Stimulated activated CD4-positive, alpha-beta T cell treated with anti-CD3 and anti-CD28 coated beads, Interleukin-4, amount 100 ng/mL, for 1 hour (primary cell): Measurements from ENCODE around the gene IFIT5.
"Not testable (repeated sequence)": the region's sequence is repeated elsewhere in the genome, so short reads cannot be mapped to it uniquely, and the experiment has no call there.

ENCODE experiments used
- DNase-seq: peaks from one replicate; pipeline ENCODE4 v3.0.0-alpha.2; 2020

IFIT5 gene

DNA sequence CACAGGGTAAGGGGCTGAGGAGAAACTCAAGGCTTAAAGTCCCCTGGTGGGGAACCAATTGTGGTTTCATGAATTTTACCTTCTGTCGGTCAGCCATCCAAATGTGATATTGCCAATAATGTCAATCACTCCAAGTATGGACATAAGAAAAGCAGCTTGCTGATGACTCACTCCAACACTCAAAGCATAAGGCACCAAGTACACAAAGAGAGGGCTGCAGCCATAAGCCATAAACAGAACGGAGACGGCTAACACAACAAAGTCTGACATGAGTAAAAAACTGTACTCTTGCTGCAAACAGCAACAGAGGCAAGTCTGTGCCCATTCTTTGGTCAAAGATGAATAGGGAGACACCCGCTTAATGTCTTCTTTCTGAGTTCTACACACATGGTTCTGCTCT lies 24.2 kb downstream of the IFIT5 start:
- no peak for DNase-seq

DNA sequence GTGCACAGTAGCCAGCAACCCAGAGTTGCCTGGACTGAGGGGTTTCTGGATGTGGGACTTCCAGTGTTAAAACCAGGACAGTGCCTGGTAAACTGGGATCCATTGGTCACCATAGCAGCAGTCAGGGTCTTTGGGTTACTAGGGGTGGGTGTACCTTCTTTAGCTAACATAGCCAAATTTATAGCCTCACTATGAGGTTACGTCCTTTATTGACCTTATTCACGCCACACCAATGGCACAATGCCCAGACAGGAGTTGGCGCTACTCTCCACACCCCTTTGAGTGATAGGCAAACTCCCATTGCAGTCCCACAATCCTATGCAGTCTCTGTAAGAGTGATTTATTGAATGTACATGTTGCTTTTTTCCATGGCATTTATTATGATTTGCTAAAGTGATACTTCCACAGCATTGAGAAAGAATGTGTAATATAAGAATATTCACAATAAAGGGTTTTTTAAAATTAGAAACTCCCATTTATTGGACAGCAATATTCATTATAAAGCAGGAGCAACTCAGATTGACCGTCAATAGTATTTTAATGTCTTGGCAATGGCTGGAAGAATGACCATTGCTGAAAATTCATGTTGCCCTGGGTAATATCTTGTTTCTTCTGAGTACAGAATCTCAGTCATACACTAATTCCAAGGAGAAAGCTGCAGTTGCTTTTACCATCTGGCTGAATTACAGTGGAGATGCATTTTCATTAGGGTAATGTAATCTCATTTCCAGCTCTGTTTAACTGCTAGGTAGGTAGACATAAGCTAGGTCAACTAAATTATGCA lies 26.1 kb downstream of the IFIT5 start:
- DNase-seq: no peak

DNA sequence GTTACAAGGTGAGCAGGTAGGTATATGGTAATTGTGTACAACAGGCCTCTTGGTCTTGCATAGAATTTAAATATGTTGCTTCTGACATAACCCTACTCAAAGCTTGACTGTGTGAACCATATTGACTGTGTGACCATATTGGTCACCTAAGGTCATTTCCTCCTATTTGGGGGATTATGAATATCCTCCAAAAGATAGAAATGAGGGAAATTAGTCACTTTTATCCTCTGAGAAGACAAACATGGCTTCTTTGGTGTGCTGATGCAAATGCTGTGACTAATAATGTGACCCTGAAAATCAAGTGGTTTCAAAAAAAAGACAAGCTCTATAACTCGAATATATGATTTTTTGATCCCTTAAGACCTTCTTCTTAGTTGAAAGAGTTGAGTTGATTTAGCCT lies 27.9 kb downstream of the IFIT5 start:
- no peak for DNase-seq

DNA sequence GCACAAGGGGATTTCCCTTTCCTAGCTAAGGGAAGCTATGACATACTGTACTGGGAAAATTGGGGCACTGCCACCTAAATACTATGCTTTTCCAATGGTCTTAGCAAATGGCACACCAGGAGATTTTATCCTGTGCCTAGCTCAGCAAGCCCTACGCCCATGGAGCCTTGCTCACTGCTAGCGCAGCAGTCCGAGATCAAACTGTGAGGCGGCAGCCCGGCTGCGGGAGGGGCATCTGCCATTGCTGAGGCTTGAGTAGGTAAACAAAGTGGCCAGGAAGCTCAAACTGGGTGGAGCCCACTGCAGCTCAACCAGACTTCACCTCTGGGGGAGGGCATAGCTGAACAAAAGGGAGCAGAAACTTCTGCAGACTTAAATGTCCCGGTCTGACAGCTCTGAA lies 30.5 kb downstream of the IFIT5 start:
- not testable (repeated sequence) for DNase-seq

DNA sequence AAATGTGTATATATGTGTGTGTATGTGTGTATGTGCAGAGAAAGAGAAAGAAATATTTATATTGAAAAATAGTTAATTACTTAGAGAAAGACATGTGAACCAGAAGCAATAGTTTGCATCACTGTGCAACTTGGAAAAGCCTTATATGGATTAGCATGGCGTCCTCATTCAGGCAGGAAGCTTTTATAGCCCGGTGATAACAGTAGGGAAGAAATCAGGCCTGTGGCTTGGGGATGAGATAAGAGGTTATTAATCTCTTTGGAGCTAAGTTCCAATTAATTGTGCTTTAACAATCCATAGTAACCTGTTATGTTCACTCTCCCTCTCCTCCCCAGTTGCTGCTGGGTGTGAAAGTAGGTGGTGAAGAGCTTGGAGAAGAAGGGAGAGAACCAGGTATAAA lies 36.5 kb downstream of the IFIT5 start:
- DNase-seq: no peak

DNA sequence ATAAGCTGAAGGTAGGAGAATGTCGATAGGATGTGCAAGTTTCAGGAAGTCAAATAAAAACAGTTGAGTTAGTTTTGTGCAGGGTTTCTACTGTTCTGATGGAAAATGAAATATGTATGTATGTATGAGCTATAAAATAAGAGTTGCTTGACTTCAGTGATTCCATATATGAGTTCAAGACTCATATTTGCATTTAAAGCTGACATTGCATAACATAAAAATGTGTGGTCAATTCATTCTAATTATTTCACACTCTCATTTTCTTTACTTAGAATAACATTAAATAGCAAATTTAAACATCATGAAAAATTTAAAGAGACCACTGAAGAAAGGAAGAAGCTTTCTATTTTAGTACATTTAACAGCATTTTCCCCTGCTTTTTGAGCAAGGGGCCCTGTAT lies 37.8 kb downstream of the IFIT5 start:
- no peak for DNase-seq

DNA sequence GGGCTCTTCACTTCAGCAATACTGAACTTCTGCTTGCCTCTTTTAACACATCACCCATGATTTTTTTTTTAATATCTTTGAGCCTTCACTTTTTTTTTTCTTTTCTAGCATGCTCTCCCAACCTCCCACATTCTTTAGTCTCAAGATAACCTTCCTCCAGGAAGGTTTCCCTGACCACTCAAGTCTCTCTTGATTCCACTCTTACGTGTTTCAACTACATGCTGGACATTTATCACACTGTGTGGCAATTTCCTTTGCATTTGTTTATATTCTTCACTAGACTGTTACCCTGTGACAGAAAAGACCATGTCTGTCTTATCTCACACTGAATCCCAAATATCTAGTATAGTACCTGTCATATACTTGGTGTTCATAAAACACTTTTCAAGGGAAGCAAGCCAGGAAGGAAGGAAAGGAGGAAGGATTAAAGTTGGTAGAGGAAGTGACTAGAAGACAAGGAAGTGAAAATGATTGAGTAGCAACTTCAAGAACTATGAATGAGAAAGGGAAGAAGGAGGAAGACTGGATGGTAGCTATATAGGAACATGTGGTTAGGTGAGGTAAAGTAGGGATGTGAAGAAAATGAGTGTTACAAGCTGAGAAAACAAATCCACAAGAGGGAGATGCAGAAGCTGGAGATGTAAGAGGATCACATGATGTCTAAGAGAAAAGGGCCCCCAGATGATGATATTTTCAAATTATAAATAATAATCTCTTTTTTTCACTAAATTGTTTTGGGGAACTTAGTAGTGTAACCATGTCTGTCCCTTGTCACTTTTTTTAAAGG lies 40.4 kb downstream of the IFIT5 start:
- DNase-seq: no peak

DNA sequence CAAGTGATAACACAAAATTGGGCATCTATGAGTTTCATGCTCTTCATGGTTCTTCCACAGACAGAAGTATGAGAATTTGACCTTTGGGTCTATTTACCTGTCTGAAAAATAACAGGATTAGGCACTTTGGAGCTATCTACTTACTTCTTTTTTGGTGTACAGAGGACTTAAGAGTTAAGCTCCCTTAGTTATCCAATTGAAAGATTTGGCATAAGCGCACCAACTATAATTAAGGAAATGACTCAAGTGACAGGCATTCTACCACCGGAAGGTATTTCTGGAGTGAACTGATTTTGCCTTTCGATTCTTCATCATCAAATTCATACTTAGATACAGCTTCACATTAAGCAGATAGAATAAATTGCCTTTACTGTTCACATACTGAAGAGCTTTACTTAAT lies 43.9 kb downstream of the IFIT5 start:
- no peak for DNase-seq

DNA sequence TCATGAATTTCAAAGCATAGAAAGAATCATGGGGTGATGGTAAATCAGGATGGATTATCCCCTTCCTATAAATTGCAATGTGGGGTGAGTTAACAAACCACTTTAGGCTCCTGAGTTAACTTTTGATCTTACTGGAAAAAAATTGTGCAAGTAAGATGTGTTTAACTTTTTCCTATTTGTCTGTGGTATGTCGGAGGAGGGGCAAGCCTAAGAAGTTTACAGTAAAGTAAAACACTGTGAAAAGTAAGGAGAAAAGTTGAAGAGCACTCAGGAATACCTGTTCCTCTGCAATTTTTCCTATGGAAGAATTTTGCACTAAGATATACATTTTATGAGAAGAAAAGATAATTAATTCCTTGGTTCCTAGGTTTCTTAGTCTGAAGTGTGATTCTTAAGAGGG lies 44.4 kb downstream of the IFIT5 start:
- DNase-seq: no peak

DNA sequence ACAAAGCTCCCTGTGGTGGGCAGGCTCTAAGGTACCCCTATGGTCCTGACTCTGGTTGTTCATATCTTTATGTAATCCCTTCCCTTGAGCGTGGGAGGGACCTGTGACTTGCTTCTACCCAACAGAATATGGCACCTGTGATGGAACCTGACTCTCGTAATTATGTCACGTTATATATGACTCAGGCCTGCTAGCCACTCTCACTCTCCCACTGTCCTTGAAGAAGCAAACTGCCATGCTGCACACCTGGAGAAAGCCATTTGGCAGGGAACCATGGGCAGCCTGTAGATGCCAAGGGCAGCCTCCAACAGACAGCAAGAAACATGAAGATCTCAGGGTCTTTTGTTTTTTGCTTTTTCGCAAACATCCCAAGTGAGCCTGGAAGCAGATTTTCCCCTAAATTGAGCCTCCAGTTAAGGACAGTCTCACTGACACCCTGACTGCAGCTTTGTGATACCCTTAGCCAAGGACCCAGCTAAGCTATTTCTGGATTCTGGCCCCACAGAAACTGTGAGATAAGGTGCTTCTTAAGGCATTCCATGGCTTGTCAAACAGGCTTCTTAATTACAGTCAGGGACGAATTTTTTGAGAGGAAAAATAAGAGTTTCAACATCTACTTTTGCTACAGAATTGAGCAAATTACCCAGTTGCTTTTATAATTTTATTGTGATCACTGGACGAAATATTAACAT lies 49.6 kb downstream of the IFIT5 start:
- no peak for DNase-seq

DNA sequence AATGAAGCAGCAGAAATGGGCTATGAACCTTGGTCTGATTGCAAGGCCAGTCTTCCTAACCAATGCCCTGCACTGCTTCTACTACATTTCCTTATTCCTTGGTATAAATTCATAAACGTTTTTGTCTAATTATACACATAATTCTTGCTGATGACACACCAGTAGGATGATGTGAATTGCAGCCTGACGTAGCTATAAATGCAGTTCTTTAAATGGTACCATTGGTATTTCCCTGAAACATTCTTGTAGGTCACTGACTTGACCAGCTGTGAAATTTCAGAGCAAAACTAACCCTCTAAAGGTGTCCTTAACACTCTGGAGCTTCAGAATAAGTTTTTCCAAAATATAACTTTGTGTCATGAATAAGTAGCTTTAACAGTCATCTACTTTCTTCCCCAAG lies 50.8 kb downstream of the IFIT5 start:
- no peak for DNase-seq

DNA sequence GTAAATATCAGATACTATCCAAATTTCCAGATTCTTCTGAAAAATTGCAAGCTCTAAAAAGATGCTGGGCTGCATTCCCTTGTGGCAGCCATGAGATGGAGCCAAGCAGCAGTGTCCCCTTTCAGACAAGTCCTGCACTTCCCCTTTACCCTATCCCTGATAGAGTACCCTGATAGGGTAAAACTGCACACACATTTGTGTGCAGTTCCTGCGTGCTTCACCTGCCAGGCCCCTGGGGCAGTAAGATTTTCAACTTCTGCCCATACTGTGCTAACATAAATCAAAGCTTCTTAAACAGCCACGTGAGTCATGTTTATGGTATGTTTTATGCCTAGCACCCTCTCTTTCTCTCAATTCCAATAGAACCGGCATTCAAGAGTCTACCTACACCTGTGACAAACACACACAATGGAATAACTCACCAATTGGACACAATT lies 52.2 kb downstream of the IFIT5 start:
- no peak for DNase-seq

DNA sequence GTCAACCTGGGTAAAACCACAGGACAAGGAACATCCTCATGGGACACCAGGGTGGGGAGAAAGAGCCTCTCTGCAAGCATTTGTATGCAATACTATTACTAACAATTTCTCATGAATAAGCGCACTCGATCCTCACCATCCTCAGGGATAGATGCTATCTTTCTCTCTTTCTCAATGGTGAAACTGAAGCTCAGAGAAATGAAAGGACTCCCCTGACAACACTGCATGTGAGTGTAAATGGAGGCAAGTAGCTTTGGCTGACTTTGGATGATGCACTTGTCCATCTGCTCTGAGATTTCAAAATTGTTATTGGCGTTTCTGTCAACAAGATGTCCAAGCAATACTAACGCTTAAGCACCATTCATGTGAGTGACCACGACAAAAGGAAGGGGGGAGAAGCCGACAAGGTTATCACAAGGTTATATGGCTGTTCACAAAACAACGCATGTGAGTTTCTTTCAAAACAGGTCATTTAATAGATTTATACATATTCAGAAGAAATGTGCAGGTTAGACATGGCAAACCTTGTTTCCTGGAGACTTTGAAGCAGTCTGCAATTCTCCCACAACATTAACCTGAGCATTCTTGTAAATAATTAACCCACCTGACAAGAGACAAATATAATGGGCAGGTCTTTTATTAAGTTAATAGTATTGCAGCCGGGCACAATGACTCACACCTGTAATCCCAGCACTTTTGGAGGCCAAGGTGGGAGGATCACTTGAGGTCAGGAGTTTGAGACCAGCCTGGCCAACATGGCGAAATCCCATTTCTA lies 54.0 kb downstream of the IFIT5 start:
- no peak for DNase-seq

DNA sequence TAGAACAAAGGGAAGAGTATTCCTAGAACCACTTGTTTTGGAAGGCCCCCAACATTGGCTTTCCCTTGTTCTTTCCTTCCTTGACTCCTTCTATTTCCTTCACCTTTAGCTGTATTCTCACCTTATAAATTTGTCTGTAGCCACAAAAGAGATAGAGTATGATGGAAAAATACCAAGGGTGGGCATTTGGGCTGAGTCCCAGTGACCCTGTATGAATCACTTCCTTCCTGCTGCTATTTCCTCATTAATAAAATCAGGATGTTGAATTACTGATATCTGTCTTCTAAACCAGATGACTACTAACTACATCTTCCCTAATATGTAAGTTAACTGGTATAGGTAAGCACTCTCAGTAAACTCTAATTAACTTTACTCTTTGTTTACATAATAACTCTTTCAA lies 55.1 kb downstream of the IFIT5 start:
- no peak for DNase-seq
